Heart left ventricle (tissue), 13 donors: ENCODE data around the gene SHROOM3.

Experiments used
- CTCF ChIP-seq, 12 donors: fragments of 200-600 bp; sonication (generic) in 4 of 12; IDR thresholded peaks; one replicate each; pipeline versions ENCODE4 v1.5.0 to v1.8.0; 2018 to 2022; ENCODE audit warnings: antibody characterized with exemption in 12 of 12, mild to moderate bottlenecking in 5 of 12
- POLR2A ChIP-seq, 2 donors: fragments of 450-650 bp; IDR thresholded peaks; one replicate each; pipeline ENCODE4 v1.6.1; 2017; ENCODE audit warnings: antibody characterized with exemption in 2 of 2, mild to moderate bottlenecking in 2 of 2, moderate library complexity in 2 of 2
- donor health status: ischemic (EF 13 %, LVEDD 7.1; RV severe dilation, severe dysfunction).
- donor health status: DM: no; HTN: yes; CAD: no.
- donor health status: DM: no; HTN: no; CAD: no.
- donor health status: ischemic (EF 25% LVEDD 6.9; RV normal size, moderate dysfunction).
- donor health status: ischemic (EF 25% LVEDD 5.7; RV mildly dilated, moderate dysfunction).
- donor health status: ischemic (EF 35%, LVEDD 5.7; RV mildly dilated, moderate dysfunction).
- donor health status: nonischemic (EF 11% LVEDD 7.7; RV severe dilation, severe dysfunction).
- donor health status: DM: yes; HTN: yes; CAD: no.
- donor health status: PGD.
- donor health status: ischemic (EF 29% LVEDD 5.4; RV normal size, mild dysfunction).
- donor health status: nonischemic (EF 23%, LVEDD 6.1; RV moderate dilation, normal function).

GRCh38 chr4:76588274-76588673 lies 153.2 kb downstream of the SHROOM3 start:
- TF ChIP-seq CTCF (IDR thresholded peaks at IDR 0.05) (no peak), POLR2A (IDR thresholded peaks at IDR 0.05) (no peak)
